Activated gamma-delta T cell (primary cell): ENCODE measurements around the gene SLBP.
"Not testable (repeated sequence)": the region's sequence is repeated elsewhere in the genome, so short reads cannot be mapped to it uniquely, and the experiment has no call there.

Experiments
- DNase-seq: peaks from one replicate; lab custom pipeline; 2025; lab: John Stamatoyannopoulos, UW

Gene SLBP

DNA sequence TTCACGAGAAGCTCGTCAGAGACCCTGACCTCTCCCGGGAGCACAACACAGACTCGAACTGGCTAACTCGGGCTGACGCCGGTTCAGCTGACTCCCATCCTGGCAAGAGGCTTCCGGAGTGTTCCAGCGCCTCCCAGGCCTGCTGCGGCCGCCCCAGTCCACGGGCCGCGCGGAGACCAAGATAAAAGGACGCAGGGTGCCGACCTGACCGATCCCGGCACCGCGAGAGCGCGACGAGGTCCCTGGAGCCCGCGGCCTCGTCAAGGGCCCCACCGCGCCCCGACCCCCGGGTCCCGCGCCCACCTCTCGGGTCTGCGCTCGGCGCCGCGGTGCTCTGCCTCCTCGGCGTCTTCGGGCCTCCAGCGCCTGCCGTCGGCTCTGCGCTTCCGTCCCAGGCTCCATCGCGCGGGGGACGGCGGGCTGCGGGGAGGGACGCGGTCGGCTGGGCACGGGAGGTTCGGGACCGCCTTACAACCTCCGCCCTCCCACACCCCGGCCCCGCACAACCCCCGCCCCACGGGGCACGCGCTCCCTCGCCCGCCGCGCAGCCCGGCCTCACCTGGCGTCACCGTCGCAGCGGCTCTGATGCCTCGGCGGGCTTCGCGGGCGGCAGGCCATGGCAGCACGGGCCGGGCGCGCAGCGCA lies 426 bp downstream of the SLBP start:
- no peak for DNase-seq

- DNase-seq: no peak
These were observed 1.0 kb downstream of the SLBP start for GRCh38 chr4:1711055-1711570.

DNA sequence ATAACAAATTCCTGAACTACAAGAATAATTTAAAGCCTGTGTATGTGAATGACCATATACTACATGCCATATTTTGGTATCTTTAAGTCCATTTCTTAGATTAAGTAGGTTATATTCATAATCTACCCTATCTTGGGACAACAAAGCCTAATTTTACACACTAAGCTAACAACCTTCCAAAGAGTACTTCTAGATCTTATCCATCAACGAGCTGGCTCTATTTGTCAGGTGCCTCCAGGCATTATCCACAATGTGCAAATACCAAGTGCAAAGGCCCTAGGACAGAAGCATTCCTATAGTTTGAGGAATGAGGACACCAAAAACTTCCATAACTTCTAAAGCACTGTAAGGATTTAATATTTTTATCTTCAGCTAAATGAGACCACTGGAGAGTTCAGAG lies 3.5 kb downstream of the SLBP start:
- DNase-seq: no peak

DNA sequence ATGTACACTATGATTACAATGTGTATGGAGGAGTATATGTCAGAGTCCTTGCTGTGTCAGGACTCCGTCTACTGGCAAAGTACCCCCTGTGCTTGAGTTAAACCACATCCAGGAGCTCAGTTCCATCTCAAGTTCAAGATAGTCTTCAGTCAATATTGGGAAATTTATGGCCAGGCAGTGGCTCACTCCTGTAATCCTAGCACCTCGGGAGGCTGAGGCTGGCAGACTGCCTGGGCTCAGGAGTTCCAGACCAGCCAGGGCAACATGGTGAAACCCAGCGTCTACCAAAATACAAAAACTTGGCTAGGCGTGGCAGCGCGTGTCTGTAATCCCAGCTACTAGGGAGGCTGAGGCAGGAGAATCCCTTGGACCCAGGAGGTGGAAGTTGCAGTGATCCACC lies 5.8 kb downstream of the SLBP start:
- DNase-seq: no peak

DNA sequence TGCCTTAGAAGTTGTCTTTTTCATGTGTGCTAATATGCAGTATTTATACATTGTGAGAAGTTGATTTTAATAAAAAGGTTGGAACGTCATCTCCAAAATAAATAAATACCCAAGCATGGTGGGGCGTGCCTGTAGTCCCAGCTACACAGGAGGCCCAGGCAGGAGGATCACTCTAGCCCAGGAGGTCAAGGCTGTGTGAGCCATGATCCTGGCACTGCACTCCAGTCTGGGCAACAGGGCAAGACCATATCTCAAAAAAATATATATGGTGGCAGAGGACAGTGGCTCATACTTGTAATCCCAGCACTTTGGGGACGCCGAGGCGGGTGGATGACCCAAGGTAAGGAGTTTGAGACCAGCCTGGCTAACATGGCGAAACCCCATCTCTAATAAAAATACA lies 6.4 kb downstream of the SLBP start:
- DNase-seq: no peak

GRCh38 chr4:1703867-1704266 lies 8.3 kb downstream of the SLBP start:
- DNase-seq: no peak

GRCh38 chr4:1701671-1702070 lies 10.4 kb downstream of the SLBP start:
- not testable (repeated sequence) for DNase-seq

DNA sequence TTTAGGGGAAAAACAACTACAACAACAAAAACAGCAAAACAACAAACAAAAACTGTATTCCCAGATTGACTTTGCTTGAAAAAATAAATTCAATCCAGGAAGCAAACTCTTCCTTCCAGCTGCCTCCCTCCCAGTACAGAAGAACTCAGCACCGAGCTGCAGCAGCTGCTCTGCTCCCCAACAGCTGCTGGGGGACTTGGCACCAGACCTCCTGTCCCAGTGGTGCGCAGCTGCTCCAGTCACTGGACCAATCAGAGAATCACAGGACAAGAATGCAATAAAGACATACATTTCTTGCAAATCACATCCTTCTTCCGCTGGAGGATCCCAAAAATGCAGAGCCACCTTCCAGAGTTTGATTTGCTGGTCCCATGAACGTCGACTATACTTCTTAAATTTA lies 16.2 kb downstream of the SLBP start:
- DNase-seq: no peak

GRCh38 chr4:1693131-1693896 lies 18.8 kb downstream of the SLBP start:
- DNase-seq: no peak

DNA sequence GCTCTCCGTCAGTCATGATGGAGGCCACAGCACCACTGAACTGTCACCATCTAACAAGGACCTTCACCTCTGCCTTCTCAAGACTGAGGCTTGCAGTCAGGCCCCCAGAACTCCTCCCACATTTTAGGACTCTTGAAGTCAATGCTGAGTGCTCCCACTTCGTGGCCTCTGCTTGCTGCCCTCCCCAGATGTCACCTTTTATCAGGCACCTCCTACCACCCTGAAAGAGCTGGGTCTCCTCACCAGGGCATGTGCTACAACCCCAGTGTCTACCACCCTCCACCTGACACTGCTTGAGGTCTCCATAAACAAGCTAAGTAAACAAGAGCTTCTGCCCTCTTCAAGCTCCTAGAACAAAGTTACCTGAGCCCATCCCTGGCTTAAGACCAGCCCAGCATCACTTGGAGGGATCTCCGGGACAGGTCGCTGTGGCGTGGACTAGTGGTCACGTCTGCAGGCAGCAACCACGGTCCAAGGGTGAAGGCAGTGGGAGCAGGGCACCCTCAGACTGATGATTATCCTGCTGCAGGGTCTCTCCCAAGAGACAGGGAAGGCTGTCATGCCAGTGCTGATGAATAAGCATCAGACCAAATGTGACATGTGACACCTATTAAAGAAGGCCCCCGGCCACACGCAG lies 20.3 kb downstream of the SLBP start:
- no peak for DNase-seq

GRCh38 chr4:1690698-1691097 lies 21.4 kb downstream of the SLBP start:
- no peak for DNase-seq

DNA sequence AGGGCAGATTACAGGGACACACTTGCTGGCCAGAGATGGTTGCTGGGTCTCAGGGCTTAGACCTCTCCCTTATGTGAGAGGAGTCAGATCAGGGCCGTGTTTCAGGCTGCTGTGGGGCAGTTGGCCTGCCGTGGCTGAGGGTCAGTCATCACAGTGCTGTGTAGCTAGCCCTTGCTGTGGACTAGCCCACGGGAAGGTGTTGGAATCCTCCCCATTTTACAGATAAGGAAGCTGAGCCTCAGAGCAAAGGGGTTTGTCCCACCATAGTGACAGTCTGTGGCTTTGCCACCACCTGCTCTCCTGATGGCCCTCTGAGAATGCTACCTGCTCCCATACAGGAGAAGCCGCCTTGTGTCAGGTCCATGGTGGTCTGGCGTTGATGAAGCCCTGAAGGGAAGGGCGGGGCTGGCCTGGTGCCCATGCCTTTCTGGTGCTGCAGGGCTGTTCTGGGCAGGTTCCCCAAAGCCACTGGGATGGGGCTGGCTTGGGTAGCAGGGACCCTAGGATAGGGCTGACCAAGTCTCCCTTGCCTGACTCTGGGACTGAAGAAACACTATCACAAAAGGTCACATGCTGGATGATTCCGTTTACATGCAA lies 25.6 kb downstream of the SLBP start:
- no peak for DNase-seq

DNA sequence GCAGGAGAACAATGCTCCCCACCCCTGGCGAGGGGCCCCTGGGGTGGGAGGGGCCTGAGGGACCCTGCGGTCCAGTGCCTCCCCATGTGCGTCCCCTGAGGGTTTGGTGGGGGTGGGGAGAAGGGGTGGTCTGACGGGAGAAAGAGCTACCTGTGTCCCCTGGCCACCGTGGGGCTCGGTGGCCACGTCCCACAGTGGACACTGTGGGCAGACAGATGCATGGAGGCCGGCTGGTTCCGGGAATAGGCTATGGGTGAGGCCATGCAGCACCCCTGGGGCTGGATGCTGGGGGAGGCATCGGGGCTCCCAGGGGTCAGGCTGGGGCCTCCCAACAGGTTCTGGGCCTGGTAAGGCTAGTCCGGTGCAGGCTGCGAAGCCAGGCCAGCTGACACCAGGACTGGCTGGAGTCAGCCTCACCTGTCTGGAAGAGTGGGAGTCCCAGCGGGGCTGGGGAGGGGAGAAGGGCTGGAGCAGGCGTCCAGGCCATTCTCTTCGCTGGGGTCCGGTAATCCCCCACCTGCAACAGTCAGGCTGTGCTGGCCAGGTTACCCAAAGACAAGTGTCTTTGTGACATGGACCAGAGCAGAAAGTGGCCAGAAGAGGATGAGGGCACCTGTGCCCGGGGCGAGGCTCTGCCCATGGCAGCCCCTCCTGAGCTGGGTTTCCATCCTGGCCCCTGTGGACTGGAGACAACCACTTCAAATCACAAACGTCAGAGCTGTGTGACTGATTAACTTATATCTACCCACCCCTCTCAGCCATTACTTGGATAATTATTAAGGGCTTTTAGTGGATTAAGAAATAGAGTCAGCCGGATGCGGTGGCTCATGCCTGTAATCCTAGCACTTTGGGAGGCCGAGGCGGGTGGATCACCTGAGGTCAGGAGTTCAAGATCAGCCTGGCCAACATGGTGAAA lies 26.6 kb downstream of the SLBP start:
- DNase-seq: no peak

GRCh38 chr4:1684506-1685234 lies 27.4 kb downstream of the SLBP start:
- no peak for DNase-seq

GRCh38 chr4:1683736-1684505 lies 28.2 kb downstream of the SLBP start, which contains the start of gene FAM53A:
FAM53A (minus strand) TSS chr4:1684313; CDS start chr4:1668741, 15,572 bp downstream.
- peak; percentile 91 for DNase-seq

GRCh38 chr4:1683261-1683735 lies 28.8 kb downstream of the SLBP start:
- no peak for DNase-seq

DNA sequence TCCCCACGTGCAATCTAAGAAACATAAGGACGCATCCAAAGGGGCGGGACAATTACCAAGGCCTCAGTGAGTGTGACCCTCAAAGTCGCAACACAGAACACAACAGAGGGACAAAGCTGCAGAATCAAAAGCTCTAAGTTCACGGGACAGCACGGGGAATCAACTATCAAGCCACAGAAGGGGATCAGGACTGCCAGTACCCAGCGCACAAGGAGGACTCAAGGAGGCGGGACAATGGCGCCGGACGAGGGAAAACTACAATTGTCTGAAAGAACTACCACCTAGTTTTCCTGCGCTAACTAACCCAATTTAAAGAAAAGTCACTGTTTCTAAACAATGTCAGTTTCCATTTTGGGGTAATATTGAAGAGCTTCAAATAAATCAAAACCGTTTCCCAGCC lies 29.3 kb downstream of the SLBP start:
- DNase-seq: no peak

- DNase-seq: no peak
These were observed 33.9 kb downstream of the SLBP start for GRCh38 chr4:1678244-1678643.

GRCh38 chr4:1676605-1677525 lies 35.3 kb downstream of the SLBP start:
- no peak for DNase-seq
